Measurements from ENCODE around the gene ZNF530.
A peak's percentile ranks its signal among the peaks of the same experiment; 100 is the strongest.

The ZNF530 gene

DNA sequence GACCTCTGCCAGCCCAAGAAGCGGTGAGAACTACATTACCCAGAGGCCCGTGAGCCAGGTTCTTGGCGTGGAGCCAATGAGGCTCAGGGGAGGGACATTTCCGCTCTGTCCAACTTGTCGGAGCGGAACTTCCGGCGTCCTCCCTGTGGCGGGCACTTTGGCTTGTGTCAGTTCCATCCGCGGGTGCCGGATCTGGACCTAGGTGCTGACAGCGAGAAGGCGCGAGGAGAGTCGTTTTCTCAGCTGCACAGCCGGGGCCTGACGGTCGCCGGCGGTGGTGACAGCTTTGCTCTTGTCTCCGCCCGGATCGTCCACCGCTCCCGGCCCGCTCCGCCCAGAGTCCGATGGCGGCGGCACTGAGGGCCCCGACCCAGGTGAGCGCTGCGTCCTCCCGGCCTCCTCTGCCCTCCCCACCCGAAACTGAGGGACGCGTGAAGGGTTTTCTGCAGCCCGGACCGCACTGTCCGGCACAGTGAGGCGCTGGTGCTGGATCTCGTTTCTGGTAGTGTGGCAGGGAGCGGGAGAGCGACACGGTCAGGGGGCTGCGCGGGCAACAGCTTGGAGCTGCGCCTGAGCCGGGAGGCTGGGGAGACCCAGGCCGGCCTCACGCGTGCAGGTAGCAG is at the start of gene ZNF530:
ZNF530 (plus strand) TSS at position 125 of the 623 bp plus-strand sequence. CDS start 4,461 bp downstream, outside the sequence.
- peak; percentile 74 for DNase-seq (ENCODE audit: low read depth)

DNA sequence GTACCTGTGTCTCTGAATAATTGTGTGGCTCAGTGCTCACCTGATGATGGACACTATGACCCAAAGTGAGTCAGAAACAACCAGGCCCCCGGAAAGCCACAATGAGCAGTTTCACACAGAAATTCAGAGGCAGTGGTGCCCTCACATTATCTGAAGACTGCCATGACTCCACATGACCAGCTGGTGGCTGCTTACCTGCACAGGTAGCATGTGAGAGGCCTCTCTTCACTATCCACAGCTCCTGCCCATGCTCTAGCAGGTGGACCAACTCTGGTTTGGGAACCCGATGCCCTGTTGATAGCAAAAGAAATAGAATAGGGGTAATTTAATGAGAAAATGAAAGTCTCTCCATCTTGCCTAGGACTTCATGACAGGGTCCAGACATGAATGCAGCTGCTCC is 47.3 kb upstream of the ZNF530 start:
- no peak for DNase-seq (ENCODE audit: low read depth)

- DNase-seq (ENCODE audit: low read depth), result no peak
Observed at GRCh38 chr19:57557659-57558058, 42.0 kb upstream of the ZNF530 start.

DNA sequence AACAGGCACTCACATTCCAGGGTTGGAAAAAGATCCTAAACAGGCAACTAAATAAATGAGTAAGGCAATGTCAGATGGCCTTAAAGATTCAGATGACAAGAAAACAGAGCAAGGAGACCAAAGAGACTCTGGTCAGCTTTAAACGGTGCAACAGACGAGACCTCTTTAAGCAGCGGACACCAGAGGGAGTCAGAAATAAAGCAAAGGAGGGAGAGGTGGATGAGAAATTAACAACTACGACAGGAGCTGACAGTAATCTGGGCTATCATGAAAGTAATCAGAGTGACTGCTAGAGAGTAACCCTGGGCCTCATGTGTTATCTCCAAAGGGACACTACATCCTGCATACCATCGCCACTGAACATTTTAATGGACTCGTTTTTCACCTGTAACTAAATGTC is 41.2 kb upstream of the ZNF530 start:
- DNase-seq (ENCODE audit: low read depth), result no peak

DNA sequence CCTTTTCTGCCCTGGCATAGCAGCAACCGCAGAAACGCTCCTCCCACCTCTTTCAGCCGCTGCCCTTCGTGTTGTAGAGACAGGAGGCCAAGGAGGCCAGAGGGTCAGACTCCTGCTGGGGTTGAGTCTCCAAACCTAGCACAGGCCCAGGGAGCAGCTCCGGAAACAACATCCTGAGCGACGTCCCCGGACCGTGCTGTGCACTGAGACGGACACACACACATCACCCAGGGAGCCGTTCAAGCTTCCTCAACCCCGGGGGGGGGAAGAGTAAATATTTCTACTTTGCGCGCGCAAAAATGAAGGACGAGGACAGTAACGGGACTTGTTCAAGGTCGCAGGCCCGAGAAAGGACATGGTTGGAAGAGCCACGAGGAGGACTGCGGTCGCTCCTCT is 40.7 kb upstream of the ZNF530 start:
- no peak for DNase-seq (ENCODE audit: low read depth)

DNA sequence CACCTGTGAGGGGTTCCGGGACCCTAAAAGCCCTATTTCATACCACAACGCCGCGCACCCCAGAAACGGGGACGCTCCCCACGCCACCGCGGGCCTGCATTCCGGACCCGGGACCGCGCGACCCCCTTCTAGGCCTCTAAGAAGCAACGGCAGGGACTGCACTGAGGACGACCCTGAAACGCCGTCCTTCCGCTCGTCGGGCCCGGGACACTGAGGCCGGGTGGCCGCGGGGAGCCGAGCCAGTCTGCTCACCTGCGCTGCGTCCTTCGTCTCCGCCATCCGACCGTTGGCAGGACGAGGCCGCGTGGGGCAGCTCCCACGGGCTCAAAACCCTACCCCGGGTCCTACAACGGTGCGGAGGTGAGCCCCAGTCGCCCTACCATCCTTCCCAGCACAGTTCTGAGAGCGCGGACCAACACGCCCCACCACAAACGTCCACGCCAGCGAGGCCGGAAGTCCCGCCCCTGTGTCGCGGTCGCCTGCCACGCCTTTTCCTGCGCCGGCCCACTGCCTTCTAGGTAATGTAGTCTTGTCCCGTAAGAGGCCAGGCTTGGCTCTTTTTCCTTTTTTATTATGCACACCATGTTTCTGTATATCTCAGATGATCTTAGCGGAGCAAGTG is 40.2 kb upstream of the ZNF530 start, which contains the start of gene ZNF550:
ZNF550 (minus strand) TSS at position 460 of the 622 bp plus-strand sequence; CDS start at position 279, 181 bp downstream.
- peak; percentile 38 for DNase-seq (ENCODE audit: low read depth)

- DNase-seq (ENCODE audit: low read depth), result no peak
Observed at GRCh38 chr19:57560049-57560491, 39.6 kb upstream of the ZNF530 start.

GRCh38 chr19:57563547-57563946 is 36.1 kb upstream of the ZNF530 start:
- DNase-seq (ENCODE audit: low read depth), result no peak

- no peak for DNase-seq (ENCODE audit: low read depth)
Observed at GRCh38 chr19:57566396-57567265, 33.1 kb upstream of the ZNF530 start.

- no peak for DNase-seq (ENCODE audit: low read depth)
Observed at GRCh38 chr19:57570707-57571106, 29.0 kb upstream of the ZNF530 start.

GRCh38 chr19:57572415-57572947 is 27.2 kb upstream of the ZNF530 start:
- DNase-seq (ENCODE audit: low read depth), result no peak

- no peak for DNase-seq (ENCODE audit: low read depth)
Observed at GRCh38 chr19:57576661-57577060, 23.0 kb upstream of the ZNF530 start.

GRCh38 chr19:57578487-57579205 is 21.0 kb upstream of the ZNF530 start, which contains the start of gene ZNF416:
ZNF416 (minus strand) TSS chr19:57578911; CDS start chr19:57578704, 207 bp downstream.
- DNase-seq (ENCODE audit: low read depth), result peak; percentile 89

GRCh38 chr19:57583104-57583520 is 16.6 kb upstream of the ZNF530 start:
- no peak for DNase-seq (ENCODE audit: low read depth)

- no peak for DNase-seq (ENCODE audit: low read depth)
Observed at GRCh38 chr19:57583521-57584416, 15.9 kb upstream of the ZNF530 start, which contains the start of gene ZIK1. ZIK1 (plus strand) TSS chr19:57584145; CDS start chr19:57584357, 212 bp downstream.

DNA sequence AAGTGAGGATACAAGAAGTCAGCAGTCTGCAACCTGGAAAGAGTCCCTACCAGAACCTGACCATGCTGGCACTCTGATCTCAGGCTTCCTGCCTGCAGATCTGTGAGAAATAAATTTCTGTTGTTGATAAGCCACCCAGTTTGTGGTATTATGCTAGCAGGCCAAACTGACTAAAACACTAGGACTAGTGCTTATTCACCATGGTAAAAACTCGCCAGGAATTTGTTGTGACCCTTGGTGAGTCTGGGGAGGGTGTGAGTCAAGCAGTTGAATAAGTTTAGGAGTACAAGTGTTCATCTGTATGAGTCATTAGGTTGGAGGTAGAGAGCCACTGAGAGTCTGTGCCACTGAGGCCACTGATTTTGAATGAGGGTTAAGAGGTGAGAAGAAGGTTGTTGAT is 12.2 kb upstream of the ZNF530 start:
- peak; percentile 78 for DNase-seq (ENCODE audit: low read depth)

GRCh38 chr19:57599377-57599760 is 316 bp upstream of the ZNF530 start:
- DNase-seq (ENCODE audit: low read depth), result no peak

GRCh38 chr19:57606931-57607330 is 7.2 kb downstream of the ZNF530 start:
- DNase-seq (ENCODE audit: low read depth), result no peak

DNA sequence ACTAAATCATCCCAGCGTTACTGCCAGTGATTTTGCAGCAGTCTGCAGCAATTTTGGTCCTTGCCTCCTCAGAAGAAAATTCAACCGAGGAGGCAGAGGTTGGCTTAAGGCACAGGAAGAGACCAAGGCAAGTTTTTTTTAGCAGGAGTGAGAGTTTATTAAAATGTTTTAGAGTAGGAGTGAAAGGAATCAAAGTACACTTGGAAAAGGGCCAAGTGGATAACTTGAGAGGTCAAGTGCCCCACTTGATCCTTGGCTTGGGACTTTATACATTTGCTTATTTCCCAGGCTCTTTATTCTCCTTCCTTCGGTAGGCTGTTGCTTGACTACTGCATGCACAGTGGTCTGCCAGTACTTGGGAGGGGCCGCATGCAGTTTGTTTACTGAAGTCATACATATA is 11.4 kb downstream of the ZNF530 start:
- no peak for DNase-seq (ENCODE audit: low read depth)

GRCh38 chr19:57613941-57614743 is 14.5 kb downstream of the ZNF530 start, which contains the start of gene ZNF134:
ZNF134 (plus strand) TSS chr19:57614242; CDS start chr19:57619469, 5,227 bp downstream.
- peak; percentile 59 for DNase-seq (ENCODE audit: low read depth)

All from HS-5 (cell line).